PC-3 (cell line): ENCODE results near the gene DLK1. TPM values are rescaled to one million over a fixed set of nuclear protein-coding genes. Genes with fewer than 3 reads are reported as not detected.

ENCODE experiments used
- ATAC-seq: fragments of 200-7000 bp; cut with Tn5 transposase; 2 replicates; pipeline ENCODE4 v1.9.1; 2020; ENCODE audit warnings: mild to moderate bottlenecking, moderate library complexity
- BruUV-seq: library from RNA; stranded (reverse); fragments of 400-500 nt; replicated peaks from 2 replicates; lab custom pipeline; 2021; lab: Mats Ljungman, UMichigan
- CTCF ChIA-PET: fragments of 300-600 bp; sonication (Branson Sonifier 250); formaldehyde crosslinking; loops from one replicate; lab custom pipeline; 2022; ENCODE audit warnings: antibody characterized with exemption; lab: Charles Lee
- POLR2A ChIA-PET: fragments of 300-600 bp; sonication (Branson Sonifier 250); formaldehyde crosslinking; loops from one replicate; lab custom pipeline; 2022; ENCODE audit warnings: antibody characterized with exemption; ENCODE audit not compliant: unreplicated experiment; lab: Charles Lee
- DNase-seq: peaks from one replicate; pipeline ENCODE4 v3.0.0-alpha.2; 2015
- H2AFZ ChIP-seq: fragments of 300-600 bp; sonication (generic); 2 replicates; pipeline ENCODE4 v1.6.0; 2016; ENCODE audit warnings: antibody characterized with exemption, low read length
- H3F3A ChIP-seq: fragments of 300-600 bp; sonication (generic); one replicate; pipeline ENCODE4 v1.6.0; 2017; ENCODE audit warnings: antibody characterized with exemption, low read length, control low read depth, mild to moderate bottlenecking; ENCODE audit not compliant: unreplicated experiment
- H3K27ac ChIP-seq: fragments of 300-600 bp; sonication (generic); 2 replicates; pipeline ENCODE4 v1.5.1; 2016; ENCODE audit warnings: mild to moderate bottlenecking, low read length
- H3K27me3 ChIP-seq: fragments of 300-600 bp; sonication (generic); 2 replicates; pipeline ENCODE4 v1.6.1; 2016; ENCODE audit warnings: low read length, mixed read lengths
- H3K36me3 ChIP-seq: fragments of 300-600 bp; sonication (generic); 2 replicates; pipeline ENCODE4 v1.6.1; 2016; ENCODE audit warnings: low read depth, mixed run types, low read length, mixed read lengths
- H3K4me1 ChIP-seq: fragments of 300-600 bp; sonication (generic); 2 replicates; pipeline ENCODE4 v1.5.1; 2016; ENCODE audit warnings: low read length; ENCODE audit not compliant: insufficient read depth
- H3K4me2 ChIP-seq: fragments of 300-600 bp; sonication (generic); 2 replicates; pipeline ENCODE4 v1.6.0; 2016; ENCODE audit warnings: low read length
- H3K4me3 ChIP-seq: fragments of 300-600 bp; sonication (generic); 2 replicates; pipeline ENCODE4 v1.5.1; 2016; ENCODE audit warnings: mild to moderate bottlenecking, low read length, mixed read lengths
- H3K79me2 ChIP-seq: fragments of 300-600 bp; sonication (generic); 2 replicates; pipeline ENCODE4 v1.6.1; 2017; ENCODE audit warnings: low read length, mixed read lengths
- H3K9ac ChIP-seq: fragments of 300-600 bp; sonication (generic); 2 replicates; pipeline ENCODE4 v1.6.0; 2016; ENCODE audit warnings: mild to moderate bottlenecking, low read length
- H3K9me2 ChIP-seq: fragments of 300-600 bp; sonication (generic); replicated peaks from 2 replicates; pipeline ENCODE4 v1.6.1; 2016; ENCODE audit warnings: mixed run types, low read length, mixed read lengths
- H3K9me3 ChIP-seq: fragments of 300-600 bp; sonication (generic); 2 replicates; pipeline ENCODE4 v1.6.1; 2016; ENCODE audit warnings: low read length, mixed read lengths
- H4K20me1 ChIP-seq: fragments of 300-600 bp; sonication (generic); 2 replicates; pipeline ENCODE4 v1.6.1; 2016; ENCODE audit warnings: low read length, mixed read lengths
- EZH2 ChIP-seq: fragments of 300-600 bp; sonication (generic); IDR thresholded peaks from one replicate; pipeline ENCODE4 v1.6.1; 2017; ENCODE audit warnings: antibody characterized with exemption, mild to moderate bottlenecking, low read length; ENCODE audit not compliant: unreplicated experiment
- EZH2phosphoT487 ChIP-seq: fragments of 300-600 bp; sonication (generic); IDR thresholded peaks from 2 replicates; pipeline ENCODE4 v1.6.1; 2018; ENCODE audit warnings: mild to moderate bottlenecking, antibody characterized with exemption, low read length, borderline replicate concordance
- intact Hi-C: fragments of 100-400 bp; cut with micrococcal nuclease; formaldehyde crosslinking; loops from 2 replicates; pipeline ENCODE4 v1.9.0; 2023
- total RNA-seq: library from RNA; depleted of rRNA; stranded (reverse); fragments of >200 nt; gene quantifications from 2 replicates; pipeline ENCODE4 v1.2.3, GENCODE V29; 2014
- TF ChIP-seq, protein P1 (sequence below): fragments of 300-600 bp; sonication (generic); conservative IDR thresholded peaks from 2 replicates; pipeline ENCODE4 v1.5.1; 2017; ENCODE audit warnings: antibody characterized with exemption, low read depth, mild to moderate bottlenecking, low read length

The DLK1 gene
- total RNA-seq, 1 experiment from 2014 or later: not detected

DNA sequence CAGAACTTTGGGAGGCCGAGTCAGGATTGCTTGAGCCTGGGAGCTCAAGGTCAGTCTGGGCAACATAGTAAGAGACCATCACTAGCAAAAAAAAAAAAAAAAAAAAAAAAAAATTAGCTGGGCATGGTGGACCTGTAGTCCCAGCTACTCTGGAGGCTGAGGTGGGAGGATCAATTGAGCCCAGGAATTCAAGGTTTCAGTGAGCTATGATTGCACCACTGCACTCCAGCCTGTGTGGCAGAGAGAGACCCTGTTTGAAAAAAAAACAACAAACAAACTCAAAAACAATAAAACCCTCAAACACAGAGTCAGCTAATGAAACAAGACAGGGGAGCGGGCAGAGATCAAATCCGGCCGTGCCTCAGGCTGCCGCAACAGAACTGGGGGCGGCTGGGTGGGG is 41.7 kb upstream of the DLK1 start:
- no TSS peak for BruUV-seq
- ATAC-seq: no peak
- Histone ChIP-seq H3K9me2 (no peaks in the 10 kb centered on the region), H3K4me1 (peaks cover 14% of the 10 kb centered on the region), H3K4me3 (no peak overlapping the region), H3K36me3 (no peaks in the 10 kb centered on the region), H3K27ac (no peak overlapping the region), H3K4me2 (no peak overlapping the region), H3K9ac (no peak overlapping the region), H3K9me3 (no peaks in the 10 kb centered on the region), H4K20me1 (no peaks in the 10 kb centered on the region), H2AFZ (no peak overlapping the region), H3F3A (no peaks in the 10 kb centered on the region), H3K79me2 (no peaks in the 10 kb centered on the region), H3K27me3 (no peaks in the 10 kb centered on the region)
- no peak for DNase-seq
- intact Hi-C loops: no loop called here
- TF ChIP-seq, protein P1, sequence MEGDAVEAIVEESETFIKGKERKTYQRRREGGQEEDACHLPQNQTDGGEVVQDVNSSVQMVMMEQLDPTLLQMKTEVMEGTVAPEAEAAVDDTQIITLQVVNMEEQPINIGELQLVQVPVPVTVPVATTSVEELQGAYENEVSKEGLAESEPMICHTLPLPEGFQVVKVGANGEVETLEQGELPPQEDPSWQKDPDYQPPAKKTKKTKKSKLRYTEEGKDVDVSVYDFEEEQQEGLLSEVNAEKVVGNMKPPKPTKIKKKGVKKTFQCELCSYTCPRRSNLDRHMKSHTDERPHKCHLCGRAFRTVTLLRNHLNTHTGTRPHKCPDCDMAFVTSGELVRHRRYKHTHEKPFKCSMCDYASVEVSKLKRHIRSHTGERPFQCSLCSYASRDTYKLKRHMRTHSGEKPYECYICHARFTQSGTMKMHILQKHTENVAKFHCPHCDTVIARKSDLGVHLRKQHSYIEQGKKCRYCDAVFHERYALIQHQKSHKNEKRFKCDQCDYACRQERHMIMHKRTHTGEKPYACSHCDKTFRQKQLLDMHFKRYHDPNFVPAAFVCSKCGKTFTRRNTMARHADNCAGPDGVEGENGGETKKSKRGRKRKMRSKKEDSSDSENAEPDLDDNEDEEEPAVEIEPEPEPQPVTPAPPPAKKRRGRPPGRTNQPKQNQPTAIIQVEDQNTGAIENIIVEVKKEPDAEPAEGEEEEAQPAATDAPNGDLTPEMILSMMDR: no peak
- TF ChIP-seq EZH2phosphoT487 (no peak), EZH2 (no peak)
- POLR2A ChIA-PET: no interaction called here
- CTCF ChIA-PET: no interaction called here

DNA sequence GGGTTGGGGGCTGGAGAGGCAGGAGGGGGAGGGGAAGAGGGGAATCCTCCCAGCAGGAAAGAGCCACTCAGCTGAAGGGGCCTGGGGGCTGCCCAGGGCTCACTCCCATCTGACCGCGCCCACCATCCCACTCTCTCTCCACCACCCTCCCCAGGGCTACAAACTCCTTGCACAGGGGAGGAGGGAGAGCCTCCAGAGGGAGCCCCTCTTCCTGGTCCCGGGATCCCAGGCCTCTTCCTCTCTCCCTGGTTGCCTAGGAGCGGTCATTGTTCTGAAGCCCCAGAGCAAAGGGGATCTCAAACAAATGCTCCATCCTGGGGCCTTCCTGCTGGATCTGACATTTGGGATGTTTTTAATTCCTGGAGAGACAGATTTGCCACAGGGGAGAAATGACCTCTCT is 39.8 kb upstream of the DLK1 start:
- Histone ChIP-seq H3K4me2 (no peak overlapping the region), H2AFZ (no peak overlapping the region), H3K4me3 (no peak overlapping the region), H3K4me1 (peaks cover 18% of the 10 kb centered on the region), H3K79me2 (0 out of 2 replicates have a peak, but pooled peaks cover 4% of the 10 kb centered on the region), H3K27me3 (no peaks in the 10 kb centered on the region), H3K36me3 (no peaks in the 10 kb centered on the region), H3K9me3 (no peaks in the 10 kb centered on the region), H4K20me1 (no peaks in the 10 kb centered on the region), H3K27ac (no peak overlapping the region), H3F3A (peaks cover 3% of the 10 kb centered on the region), H3K9me2 (no peaks in the 10 kb centered on the region), H3K9ac (no peak overlapping the region)
- no peak for ATAC-seq
- no TSS peak for BruUV-seq
- ChIA-PET CTCF (no interaction called here), POLR2A (no interaction called here)
- intact Hi-C loops: no loop called here
- no peak for DNase-seq
- TF ChIP-seq, protein P1: no peak
- TF ChIP-seq EZH2 (no peak), EZH2phosphoT487 (no peak)

DNA sequence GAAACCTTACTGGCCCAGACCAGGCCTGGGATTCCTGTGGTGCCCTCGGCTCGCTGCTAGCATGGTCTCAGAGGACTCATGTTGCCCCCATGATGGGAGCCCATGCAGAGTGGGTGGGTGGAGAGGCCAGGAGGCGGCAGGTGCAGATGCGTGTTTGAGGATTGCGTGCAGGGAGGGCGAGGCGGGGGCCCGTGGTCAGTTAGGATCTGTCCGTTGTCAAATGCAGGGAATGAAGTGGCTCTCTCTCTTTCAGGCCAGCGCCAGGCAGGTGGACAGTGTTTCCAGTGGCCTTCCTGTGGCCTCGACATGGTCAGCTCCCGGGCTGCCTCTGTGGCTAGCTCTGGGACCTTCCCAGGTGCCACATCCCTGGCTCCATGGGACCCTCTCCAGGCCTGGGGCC is 39.3 kb upstream of the DLK1 start:
- Histone ChIP-seq H3K9me2 (no peaks in the 10 kb centered on the region), H3K27ac (no peak overlapping the region), H3F3A (peaks cover 8% of the 10 kb centered on the region), H3K4me2 (no peak overlapping the region), H2AFZ (no peak overlapping the region), H3K79me2 (0 out of 2 replicates have a peak, but pooled peaks cover 8% of the 10 kb centered on the region), H3K4me3 (no peak overlapping the region), H4K20me1 (no peaks in the 10 kb centered on the region), H3K36me3 (no peaks in the 10 kb centered on the region), H3K27me3 (no peaks in the 10 kb centered on the region), H3K9me3 (no peaks in the 10 kb centered on the region), H3K9ac (no peak overlapping the region), H3K4me1 (peaks cover 24% of the 10 kb centered on the region)
- DNase-seq (no peak), ATAC-seq (no peak)
- ChIA-PET POLR2A (no interaction called here), CTCF (no interaction called here)
- TF ChIP-seq, protein P1: no peak
- TF ChIP-seq EZH2phosphoT487 (no peak), EZH2 (no peak)
- intact Hi-C loops: no loop called here
- BruUV-seq: no TSS peak
